Liver (tissue), 9 donors: ENCODE measurements around the gene S100A13. TPM values are rescaled to one million over a fixed set of nuclear protein-coding genes. Genes with fewer than 3 reads are reported as not detected.
A peak's percentile ranks its signal among the peaks of the same experiment; 100 is the strongest.

Source experiments
- DNase-seq: peaks from one replicate; pipeline ENCODE4 v3.0.0-alpha.2; 2017; ENCODE audit warnings: low spot score
- H3K27ac ChIP-seq, 2 donors: one replicate each; pipeline ENCODE4 v1.7.0; 2013; ENCODE audit warnings: inconsistent platforms in 2 of 2, low read length in 2 of 2, control low read depth in 1 of 2, low read depth in 1 of 2, mild to moderate bottlenecking in 1 of 2
- H3K27me3 ChIP-seq, 4 donors: one replicate each; pipeline versions ENCODE4 v1.6.1 to v1.7.0; 2013; ENCODE audit warnings: low read length in 3 of 4, inconsistent platforms in 1 of 4, mild to moderate bottlenecking in 1 of 4, moderate library complexity in 1 of 4; ENCODE audit not compliant: control insufficient read depth in 4 of 4, insufficient read depth in 4 of 4
- H3K36me3 ChIP-seq, 4 donors: one replicate each; pipeline versions ENCODE4 v1.6.1 to v1.7.0; 2013; ENCODE audit warnings: low read length in 3 of 4, mild to moderate bottlenecking in 3 of 4, low read depth in 1 of 4, moderate library complexity in 1 of 4; ENCODE audit not compliant: control insufficient read depth in 4 of 4, insufficient read depth in 3 of 4
- H3K4me1 ChIP-seq, 4 donors: one replicate each; pipeline versions ENCODE4 v1.6.1 to v1.7.0; 2013; ENCODE audit warnings: low read length in 3 of 4, mild to moderate bottlenecking in 3 of 4, moderate library complexity in 1 of 4; ENCODE audit not compliant: control insufficient read depth in 4 of 4, insufficient read depth in 4 of 4
- H3K4me3 ChIP-seq, 3 donors: one replicate each; pipeline versions ENCODE4 v1.6.1 to v1.7.0; 2013; ENCODE audit warnings: low read length in 3 of 3, control low read depth in 1 of 3, low read depth in 1 of 3, mild to moderate bottlenecking in 1 of 3
- H3K9ac ChIP-seq, 2 donors: one replicate each; pipeline ENCODE4 v1.7.0; 2013; ENCODE audit warnings: low read length in 2 of 2, mild to moderate bottlenecking in 2 of 2, moderate library complexity in 2 of 2, control low read depth in 1 of 2, low read depth in 1 of 2
- H3K9me3 ChIP-seq, 4 donors: one replicate each; pipeline versions ENCODE4 v1.6.1 to v1.7.0; 2013; ENCODE audit warnings: low read length in 3 of 4; ENCODE audit not compliant: control insufficient read depth in 4 of 4
- CTCF ChIP-seq: fragments of 150-350 bp; IDR thresholded peaks from 2 replicates; pipeline ENCODE4 v1.5.1; 2017; ENCODE audit warnings: improper control_type of control experiment, low read depth, low read length; ENCODE audit not compliant: missing input control
- FOXA2 ChIP-seq: IDR thresholded peaks from 2 replicates; pipeline ENCODE4 v1.6.1; 2016; ENCODE audit warnings: antibody characterized with exemption
- HNF4G ChIP-seq: IDR thresholded peaks from 2 replicates; pipeline ENCODE4 v1.6.1; 2016; ENCODE audit warnings: antibody characterized with exemption
- JUND ChIP-seq, 2 donors: IDR thresholded peaks; 2 replicates each; pipeline ENCODE4 v1.6.1; 2016; ENCODE audit warnings: antibody characterized with exemption in 2 of 2
- MAX ChIP-seq: IDR thresholded peaks from 2 replicates; pipeline ENCODE4 v1.6.1; 2016; ENCODE audit warnings: antibody characterized with exemption
- NR2F2 ChIP-seq: IDR thresholded peaks from 2 replicates; pipeline ENCODE4 v1.6.1; 2016; ENCODE audit warnings: antibody characterized with exemption
- RAD21 ChIP-seq, 2 donors: IDR thresholded peaks; 2 replicates each; pipeline ENCODE4 v1.6.1; 2016; ENCODE audit warnings: antibody characterized with exemption in 2 of 2, mild to moderate bottlenecking in 2 of 2
- REST ChIP-seq: IDR thresholded peaks from 2 replicates; pipeline ENCODE4 v1.6.1; 2016; ENCODE audit warnings: antibody characterized with exemption, mild to moderate bottlenecking
- RXRA ChIP-seq, 2 donors: IDR thresholded peaks; 2 replicates each; pipeline ENCODE4 v1.6.1; 2017 to 2018; ENCODE audit warnings: antibody characterized with exemption in 2 of 2, mild to moderate bottlenecking in 1 of 2
- SP1 ChIP-seq: IDR thresholded peaks from 2 replicates; pipeline ENCODE4 v1.6.1; 2018; ENCODE audit warnings: antibody characterized with exemption, mild to moderate bottlenecking
- TAF1 ChIP-seq: conservative IDR thresholded peaks from 2 replicates; pipeline ENCODE4 v1.6.1; 2016; ENCODE audit warnings: antibody characterized with exemption, mild to moderate bottlenecking
- YY1 ChIP-seq: IDR thresholded peaks from 2 replicates; pipeline ENCODE4 v1.6.1; 2016; ENCODE audit warnings: antibody characterized with exemption, mild to moderate bottlenecking
- ZBTB33 ChIP-seq: IDR thresholded peaks from 2 replicates; pipeline ENCODE4 v1.6.1; 2016; ENCODE audit warnings: antibody characterized with exemption
- WGBS: extraction: QIAGEN DNeasy Blood & Tissue Kit; methylation state at CpG from one replicate; pipeline ENCODE4 v1.1.7; 2013; 5-methylcytosine and 5-hydroxymethylcytosine counted together
- polyA plus RNA-seq, 2 donors: library from polyadenylated mRNA; stranded (reverse) in 1 of 2; unstranded in 1 of 2; fragments of 200-250 nt in 1 of 2; fragments of >200 nt in 1 of 2; fragmentation: Nextera tagmentation in 1 of 2; extraction: Ambion mirVana in 1 of 2; gene quantifications; one replicate each; pipeline versions ENCODE4 v1.2.1 to v1.2.3, GENCODE V29; 2013 to 2015
- total RNA-seq, 2 donors: library from RNA; depleted of rRNA; stranded (reverse); fragments of >200 nt; gene quantifications; one replicate each; pipeline ENCODE4 v1.2.3, GENCODE V29; 2014
- donor health status: healthy.
- donor health status: healthy.
- donor health status: healthy.
- donor health status: healthy.
- donor health status: healthy.

The S100A13 gene
- total and polyA plus RNA-seq, 4 donors = 5.3 to 23.0 (median 15.7) TPM

- no peak for TF ChIP-seq ZBTB33
- no peak for TF ChIP-seq HNF4G
- TF ChIP-seq SP1 = peak; percentile 52
- TF ChIP-seq TAF1 = peak; percentile 22
- TF ChIP-seq MAX = peak; percentile 37
- TF ChIP-seq YY1 = peak; percentile 68
- peak in 1 of 2 donors; percentile 31 for TF ChIP-seq RAD21 (IDR thresholded peaks at IDR 0.05)
Observed at GRCh38 chr1:153612755-153613331, 14.5 kb downstream of the S100A13 start, which contains the start of gene S100A16 (continued).

- Histone ChIP-seq H3K4me3 (peak overlapping the region; percentile 72 to 75 (median 74)), H3K36me3 (peaks cover 0 to 2% (median under 1%) of the 10 kb centered on the region in 4 donors), H3K27ac (peak overlapping the region; percentile 90 to 95), H3K9ac (peak overlapping the region; percentile 76 to 84), H3K27me3 (no peaks in the 10 kb centered on the region), H3K4me1 (peaks cover 21 to 58% (median 43%) of the 10 kb centered on the region in 4 donors), H3K9me3 (no peaks in the 10 kb centered on the region)
- WGBS = 30% methylated on average over 11 of the region's 11 CpGs
- TF ChIP-seq FOXA2 (no peak), TAF1 (no peak), NR2F2 (no peak), RXRA (IDR thresholded peaks at IDR 0.05) (no peak), JUND (IDR thresholded peaks at IDR 0.05) (no peak), ZBTB33 (no peak), RAD21 (IDR thresholded peaks at IDR 0.05) (no peak), MAX (no peak), CTCF (no peak)
- DNase-seq = no peak
Observed at GRCh38 chr1:153612111-153612754, 15.1 kb downstream of the S100A13 start.

- Histone ChIP-seq H3K4me3 (peak overlapping the region in 2 of 3 donors; percentile 18 to 75), H3K36me3 (peaks cover 0 to 10% (median 5%) of the 10 kb centered on the region in 4 donors), H3K27ac (peak overlapping the region; percentile 90 to 95), H3K4me1 (peaks cover 18 to 50% (median 37%) of the 10 kb centered on the region in 4 donors), H3K9ac (peak overlapping the region in 1 of 2 donors; percentile 22), H3K27me3 (no peaks in the 10 kb centered on the region), H3K9me3 (no peaks in the 10 kb centered on the region)
- whole genome bisulfite sequencing = 83% methylated on average over 1 of the region's 1 CpG
- no peak for DNase-seq
- TF ChIP-seq MAX (no peak), REST (no peak), HNF4G (no peak), JUND (IDR thresholded peaks at IDR 0.05) (no peak)
Observed at GRCh38 chr1:153611356-153611755, 15.9 kb downstream of the S100A13 start.
